GM12864 (cell line): ENCODE measurements around the gene TPPP2.
"Not testable (repeated sequence)": the region's sequence is repeated elsewhere in the genome, so short reads cannot be mapped to it uniquely, and the experiment has no call there.

ENCODE experiments used
- DNase-seq: peaks from one replicate; pipeline ENCODE4 v3.0.0-alpha.2; 2011; ENCODE audit warnings: low read depth
- H3K4me3 ChIP-seq: 2 replicates; pipeline ENCODE4 v1.5.1; 2011; ENCODE audit warnings: mild to moderate bottlenecking, low read depth, low read length, control low read depth
- TF ChIP-seq, protein P1 (sequence below): IDR thresholded peaks from 2 replicates; pipeline ENCODE4 v1.5.1; 2011; ENCODE audit warnings: low read depth, mild to moderate bottlenecking, moderate library complexity, low read length, control low read depth, inconsistent platforms; ENCODE audit errors: missing control alignments

TPPP2 gene

DNA sequence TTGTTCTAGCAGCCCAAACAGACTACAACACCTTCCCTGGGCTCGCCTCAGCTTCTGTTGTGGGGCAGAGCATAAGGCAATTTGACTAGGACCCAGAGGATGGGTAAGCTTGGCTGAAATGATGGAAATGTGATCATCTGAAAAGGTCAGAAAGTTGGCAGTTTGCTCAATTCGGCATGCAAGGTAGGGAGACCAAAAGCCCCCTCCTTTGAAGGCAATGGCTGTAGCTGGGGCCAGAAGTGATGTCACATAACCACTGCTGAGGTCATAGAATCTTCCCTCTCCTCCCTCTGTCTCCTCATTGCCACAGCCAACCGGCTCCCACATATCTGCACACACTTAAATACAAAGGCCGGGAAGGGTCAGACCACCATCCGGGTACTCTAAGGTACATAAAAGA lies at the start of gene TPPP2:
Gene TPPP2, plus strand, starts transcription at position 301 of the 400 bp plus-strand sequence. CDS start 365 bp downstream, outside the sequence.
- no peak for DNase-seq
- no peak within 1 kb of the TSS for H3K4me3 ChIP-seq
- TF ChIP-seq, protein P1, sequence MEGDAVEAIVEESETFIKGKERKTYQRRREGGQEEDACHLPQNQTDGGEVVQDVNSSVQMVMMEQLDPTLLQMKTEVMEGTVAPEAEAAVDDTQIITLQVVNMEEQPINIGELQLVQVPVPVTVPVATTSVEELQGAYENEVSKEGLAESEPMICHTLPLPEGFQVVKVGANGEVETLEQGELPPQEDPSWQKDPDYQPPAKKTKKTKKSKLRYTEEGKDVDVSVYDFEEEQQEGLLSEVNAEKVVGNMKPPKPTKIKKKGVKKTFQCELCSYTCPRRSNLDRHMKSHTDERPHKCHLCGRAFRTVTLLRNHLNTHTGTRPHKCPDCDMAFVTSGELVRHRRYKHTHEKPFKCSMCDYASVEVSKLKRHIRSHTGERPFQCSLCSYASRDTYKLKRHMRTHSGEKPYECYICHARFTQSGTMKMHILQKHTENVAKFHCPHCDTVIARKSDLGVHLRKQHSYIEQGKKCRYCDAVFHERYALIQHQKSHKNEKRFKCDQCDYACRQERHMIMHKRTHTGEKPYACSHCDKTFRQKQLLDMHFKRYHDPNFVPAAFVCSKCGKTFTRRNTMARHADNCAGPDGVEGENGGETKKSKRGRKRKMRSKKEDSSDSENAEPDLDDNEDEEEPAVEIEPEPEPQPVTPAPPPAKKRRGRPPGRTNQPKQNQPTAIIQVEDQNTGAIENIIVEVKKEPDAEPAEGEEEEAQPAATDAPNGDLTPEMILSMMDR, result no peak

DNA sequence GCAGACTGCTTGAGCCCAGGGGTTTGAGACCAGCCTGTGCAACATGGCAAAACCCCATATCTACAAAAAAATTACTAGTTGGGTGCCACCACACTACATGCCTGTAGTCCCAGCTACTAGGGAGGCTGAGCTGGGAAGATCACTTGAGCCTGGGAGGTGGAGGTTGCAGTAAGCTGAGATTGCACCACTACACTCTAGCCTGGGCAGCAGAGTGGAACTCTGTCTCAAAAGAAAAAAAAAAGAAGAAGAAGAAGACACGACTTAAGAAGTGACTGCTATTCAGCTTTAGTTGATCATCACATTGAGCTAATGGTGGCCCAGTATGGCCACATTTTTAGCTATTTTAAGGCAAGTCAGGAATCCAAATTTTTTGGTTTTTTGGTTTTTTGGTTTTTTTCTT lies 49.1 kb upstream of the TPPP2 start:
- TF ChIP-seq, protein P1, result no peak
- no peak for DNase-seq
- no peak overlapping the region for H3K4me3 ChIP-seq

DNA sequence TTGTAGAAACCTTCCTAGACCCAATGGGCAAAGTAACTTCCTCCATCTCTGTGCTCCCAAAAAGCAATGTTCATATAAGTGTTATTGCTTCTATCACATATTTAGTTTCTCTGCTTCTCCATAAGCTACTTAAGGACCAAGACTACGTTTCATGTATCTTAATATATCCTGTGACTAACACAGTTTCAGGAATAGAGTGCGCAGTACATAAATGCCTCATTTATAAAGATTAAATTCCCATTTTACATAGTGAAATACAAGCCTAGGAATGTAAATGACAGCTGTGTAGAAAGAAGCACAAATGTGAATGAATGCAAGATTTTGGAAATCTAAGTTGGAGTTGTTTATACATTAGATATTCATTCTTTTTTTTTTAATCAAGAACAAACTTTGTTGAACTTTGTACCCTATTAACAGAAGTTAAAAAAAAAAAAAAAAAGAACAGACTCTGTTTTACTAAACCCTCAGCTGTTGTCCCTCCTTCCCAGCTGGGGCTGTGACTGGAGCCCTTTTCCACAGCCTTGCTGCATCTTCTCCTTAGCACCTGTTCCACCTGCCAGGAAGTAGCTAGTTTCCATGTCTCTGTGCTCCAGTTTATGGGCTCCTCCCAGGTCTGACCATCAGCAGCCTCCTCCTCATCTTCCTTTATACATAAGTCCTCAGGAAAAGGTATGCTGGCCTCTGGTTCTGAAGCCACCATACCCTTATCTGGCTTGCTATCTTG lies 47.2 kb upstream of the TPPP2 start:
- TF ChIP-seq, protein P1, result no peak
- DNase-seq, result no peak
- H3K4me3 ChIP-seq, result no peak overlapping the region

DNA sequence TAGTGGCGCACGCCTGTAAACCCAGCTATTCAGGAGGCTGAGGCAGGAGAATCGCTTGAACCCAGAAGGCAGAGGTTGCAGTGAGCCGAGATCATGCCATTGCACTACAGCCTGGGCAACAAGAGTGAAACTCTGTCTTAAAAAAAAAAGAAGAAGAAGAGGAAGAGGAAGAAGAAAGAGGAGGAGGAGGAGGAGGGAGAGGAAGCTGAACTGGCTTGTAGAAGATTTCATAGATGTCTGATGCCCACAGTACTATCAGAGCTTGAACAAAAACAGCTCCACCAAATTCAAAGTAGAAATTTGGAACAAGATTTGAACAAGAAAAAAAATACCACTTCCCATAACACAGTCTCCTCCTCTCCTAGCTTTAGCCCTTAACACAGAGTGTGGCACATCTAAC lies 44.4 kb upstream of the TPPP2 start:
- not testable (repeated sequence) for H3K4me3 ChIP-seq, DNase-seq

DNA sequence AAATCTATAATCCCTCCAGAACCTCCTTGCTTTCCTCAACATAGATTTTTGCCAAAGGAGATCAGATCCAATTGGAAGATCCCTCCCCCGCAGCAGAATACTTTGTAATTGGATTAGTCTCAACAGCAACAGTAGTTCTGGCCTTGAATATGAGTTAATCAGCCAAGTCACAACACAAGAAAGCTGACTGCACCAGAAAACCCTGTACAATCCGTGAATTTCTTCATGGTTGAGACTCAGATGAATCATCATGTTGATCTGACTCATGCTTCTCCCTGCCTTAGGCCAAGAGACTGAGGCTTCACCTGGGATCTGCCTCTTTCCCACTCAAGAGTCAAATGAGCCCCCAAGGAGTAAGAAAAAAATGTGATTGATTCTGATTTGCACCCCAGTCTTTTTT lies 43.2 kb upstream of the TPPP2 start:
- TF ChIP-seq, protein P1, result no peak
- DNase-seq, result no peak
- no peak overlapping the region for H3K4me3 ChIP-seq

DNA sequence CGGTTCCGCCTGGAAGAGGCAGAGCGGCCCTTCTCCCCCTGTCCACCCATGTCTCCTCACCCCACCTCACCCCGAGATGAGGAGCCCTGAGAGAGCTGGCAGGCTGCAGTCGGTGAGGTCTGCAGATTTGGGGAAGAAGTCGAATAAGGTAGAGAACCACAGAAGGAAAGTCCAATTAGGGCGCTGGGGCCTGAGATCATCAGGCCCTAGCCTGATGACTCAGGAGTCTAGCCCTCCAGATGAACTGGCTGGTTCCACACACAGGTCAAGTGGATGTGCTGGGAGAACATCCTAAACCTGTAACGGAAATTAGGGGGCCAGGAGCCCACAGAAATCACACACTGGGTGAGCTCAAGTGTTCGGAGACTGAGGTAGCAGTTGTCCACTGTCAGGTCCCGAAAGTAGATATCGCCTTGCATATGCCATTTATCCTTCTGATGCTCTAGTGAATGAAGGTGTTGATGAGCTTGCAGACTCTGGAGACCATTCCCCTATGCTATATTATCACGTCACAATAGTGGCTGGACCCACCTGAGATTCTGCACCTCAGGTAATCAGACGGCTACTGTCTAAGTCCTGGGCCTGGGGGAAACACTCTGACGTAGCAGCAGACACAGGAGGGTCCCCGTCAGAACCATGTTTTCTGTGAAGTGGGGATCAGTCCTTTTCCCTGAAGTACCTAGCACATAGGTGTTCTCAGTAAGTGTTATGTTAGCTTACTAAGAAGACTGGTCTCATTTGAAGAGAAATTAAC lies 41.1 kb upstream of the TPPP2 start:
- peak overlapping the region; percentile 42; the same call in 1 of the 2 replicates for H3K4me3 ChIP-seq
- TF ChIP-seq, protein P1, result no peak
- DNase-seq, result no peak

DNA sequence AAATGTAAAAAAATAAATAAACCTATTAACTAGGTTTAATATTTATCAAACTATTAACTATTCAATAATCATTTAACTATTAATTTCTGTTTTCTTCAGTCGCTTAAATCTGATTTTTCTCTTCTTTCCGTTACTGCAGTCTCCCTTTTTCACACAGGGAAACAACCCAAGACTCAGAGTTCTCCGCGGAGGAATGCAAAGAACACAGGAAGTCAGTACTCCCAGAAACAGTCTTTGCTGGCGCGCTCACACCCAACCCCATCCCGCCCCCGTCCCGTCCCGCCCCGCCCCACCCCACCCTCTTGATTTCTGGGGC lies 40.6 kb upstream of the TPPP2 start:
- TF ChIP-seq, protein P1, result no peak
- DNase-seq, result no peak
- H3K4me3 ChIP-seq, result peak overlapping the region; percentile 42; the same call in 1 of the 2 replicates
